NCI-H1930 (cell line): ENCODE results near the gene UCMA.

Experiments used
- DNase-seq, 2 experiments: peaks; one replicate each; lab custom pipeline; 2025; lab: John Stamatoyannopoulos, UW

The UCMA gene

DNA sequence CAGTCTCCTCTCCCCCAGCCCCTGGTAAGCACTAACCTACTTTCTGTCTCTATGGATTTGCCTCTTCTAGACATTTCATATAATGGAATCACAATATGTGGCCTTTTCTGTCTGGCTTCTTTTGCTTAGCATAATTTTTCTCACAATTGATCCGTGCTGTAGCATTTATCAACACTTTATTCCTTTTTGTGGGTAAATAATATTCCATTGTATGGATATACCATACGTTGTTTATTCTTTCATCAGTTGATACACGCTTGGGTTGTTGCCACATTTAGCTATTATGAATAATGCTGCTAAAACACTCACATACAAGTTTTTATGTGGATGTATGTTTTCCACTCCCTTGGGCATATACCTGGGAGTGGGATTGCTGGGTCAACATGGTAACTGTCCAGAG is 47.0 kb downstream of the UCMA start:
- DNase-seq: no peak

DNA sequence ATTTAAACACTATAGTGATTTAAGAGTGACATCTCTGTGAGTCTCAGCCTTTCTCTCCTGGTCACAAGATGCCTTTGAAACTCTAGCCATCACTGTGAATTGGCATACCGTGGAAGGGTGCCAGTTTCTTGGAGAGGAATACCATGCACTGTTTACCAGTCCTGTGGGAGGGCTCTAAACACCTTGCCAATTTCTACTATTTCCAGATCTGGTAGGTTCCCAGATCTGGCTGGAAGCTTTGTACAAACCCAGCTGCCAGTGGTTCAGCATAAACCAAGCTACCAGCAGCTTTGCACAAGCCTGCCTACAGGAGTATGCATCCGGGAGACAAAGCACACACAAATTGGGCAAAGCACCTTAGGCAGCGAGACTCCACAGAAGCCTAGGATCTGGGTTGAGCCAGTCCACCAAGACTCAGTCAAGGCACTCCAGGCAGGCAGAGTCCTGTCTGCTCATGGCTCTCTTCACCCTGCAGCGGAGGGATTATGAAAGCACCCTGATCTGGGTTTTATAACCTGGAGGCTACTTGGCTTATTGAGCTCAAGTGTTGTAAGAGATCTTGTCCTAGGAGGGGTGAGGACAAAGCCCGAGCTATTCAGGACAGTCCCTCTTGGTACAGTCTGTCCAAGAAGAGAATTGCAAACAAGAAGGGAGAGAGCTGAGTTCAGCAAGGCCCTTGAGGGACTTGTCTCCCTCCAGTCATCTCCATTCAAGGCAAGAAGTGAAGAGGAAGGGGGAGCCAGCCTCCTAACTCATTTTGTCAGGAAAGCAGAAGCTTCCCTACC is 49.3 kb downstream of the UCMA start:
- no peak for DNase-seq

DNA sequence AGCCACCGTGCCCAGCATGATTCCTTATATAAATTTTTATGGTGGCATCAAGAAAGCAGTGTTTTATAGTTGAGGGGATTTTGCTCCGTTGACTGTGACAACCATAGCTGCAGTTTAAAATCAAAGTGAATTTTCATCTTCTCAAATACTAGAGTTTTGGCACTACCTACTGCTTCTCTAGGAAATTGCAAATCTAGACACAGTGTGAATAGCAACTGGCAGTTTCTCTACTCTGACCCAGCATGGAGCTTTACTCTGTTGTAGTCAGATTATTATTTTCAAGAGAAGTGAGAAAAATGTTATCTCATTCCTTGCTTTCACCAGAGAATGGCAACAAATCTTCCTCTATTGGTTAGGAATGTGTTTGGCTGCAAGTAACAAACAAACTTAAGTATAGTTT is 49.9 kb downstream of the UCMA start:
- DNase-seq: no peak

DNA sequence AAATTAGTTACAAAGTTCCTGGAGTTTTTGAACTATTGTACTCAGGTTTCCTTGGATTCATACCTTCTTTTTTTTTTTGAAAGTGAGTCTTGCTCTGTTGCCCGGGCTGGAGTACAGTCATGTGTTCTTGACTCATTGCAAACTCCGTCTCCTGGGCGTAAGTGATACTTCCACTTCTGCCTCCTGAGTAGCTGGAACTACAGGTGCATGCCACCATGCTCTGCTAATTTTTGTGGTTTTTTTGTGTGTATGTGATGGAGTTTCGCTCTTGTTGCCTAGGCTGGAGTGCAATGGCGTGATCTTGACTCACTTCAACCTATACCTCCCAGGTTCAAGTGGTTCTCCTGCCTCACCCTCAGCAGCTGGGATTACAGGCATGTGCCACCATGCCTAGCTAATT is 50.5 kb downstream of the UCMA start:
- no peak for DNase-seq

DNA sequence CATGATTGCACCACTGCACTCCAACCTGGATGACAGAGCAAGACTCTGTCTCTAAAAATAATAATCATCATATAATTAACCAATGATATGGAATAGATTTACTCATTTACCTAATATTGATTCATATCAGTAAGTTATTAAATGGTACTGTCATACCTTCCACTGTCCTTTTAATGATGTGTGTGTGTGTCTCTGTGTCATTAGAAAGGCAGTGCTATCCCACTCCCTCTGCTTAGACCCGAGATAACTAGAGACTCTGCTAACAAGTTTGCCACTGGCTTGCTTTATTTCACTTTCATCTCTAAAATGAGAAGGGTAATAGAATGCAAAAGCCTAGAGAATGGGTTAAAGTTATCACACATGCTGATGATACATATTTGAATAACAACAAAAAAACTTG is 51.8 kb downstream of the UCMA start:
- DNase-seq: no peak

DNA sequence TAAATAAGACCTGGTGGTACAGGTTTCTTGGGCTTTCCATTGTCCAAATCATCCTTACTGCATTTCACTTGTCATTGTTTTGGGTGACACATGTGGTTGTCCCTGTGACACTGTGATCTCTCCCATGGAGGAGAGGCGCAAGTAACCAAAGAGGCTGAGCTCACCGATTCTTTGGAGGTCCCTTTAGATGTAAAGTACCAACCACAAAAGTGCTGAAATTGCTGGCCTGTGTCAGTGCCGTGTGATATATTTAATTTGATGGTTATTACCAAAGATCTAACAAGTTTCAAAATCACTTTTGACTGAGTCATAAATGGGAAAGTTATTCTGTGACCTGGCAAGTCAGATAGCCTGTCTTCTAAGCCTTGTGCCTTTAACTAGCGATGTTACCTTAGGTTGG is 53.4 kb downstream of the UCMA start:
- no peak for DNase-seq

DNA sequence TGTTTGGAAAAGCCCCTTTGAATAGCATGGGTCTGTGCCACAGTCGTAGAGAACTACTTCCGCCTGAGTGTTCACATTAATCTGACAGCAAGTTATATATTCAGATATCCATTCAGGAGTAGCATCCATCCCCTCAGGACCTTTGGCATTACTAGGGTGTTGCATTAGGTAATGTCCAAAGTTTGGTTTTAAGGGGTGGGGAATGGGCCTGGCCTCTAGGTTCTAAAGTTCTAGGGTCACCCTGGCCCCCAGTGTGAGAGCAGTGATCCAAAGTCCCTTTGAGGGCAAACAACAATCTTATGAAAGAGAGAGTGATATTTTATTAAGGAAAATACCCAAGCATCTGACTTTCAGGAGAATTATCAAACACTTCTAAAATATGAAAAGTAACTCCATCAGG is 60.6 kb downstream of the UCMA start:
- DNase-seq: no peak
